Measurements from ENCODE around the gene APEH.
"Not testable (repeated sequence)": the region's sequence is repeated elsewhere in the genome, so short reads cannot be mapped to it uniquely, and the experiment has no call there.

The APEH gene

DNA sequence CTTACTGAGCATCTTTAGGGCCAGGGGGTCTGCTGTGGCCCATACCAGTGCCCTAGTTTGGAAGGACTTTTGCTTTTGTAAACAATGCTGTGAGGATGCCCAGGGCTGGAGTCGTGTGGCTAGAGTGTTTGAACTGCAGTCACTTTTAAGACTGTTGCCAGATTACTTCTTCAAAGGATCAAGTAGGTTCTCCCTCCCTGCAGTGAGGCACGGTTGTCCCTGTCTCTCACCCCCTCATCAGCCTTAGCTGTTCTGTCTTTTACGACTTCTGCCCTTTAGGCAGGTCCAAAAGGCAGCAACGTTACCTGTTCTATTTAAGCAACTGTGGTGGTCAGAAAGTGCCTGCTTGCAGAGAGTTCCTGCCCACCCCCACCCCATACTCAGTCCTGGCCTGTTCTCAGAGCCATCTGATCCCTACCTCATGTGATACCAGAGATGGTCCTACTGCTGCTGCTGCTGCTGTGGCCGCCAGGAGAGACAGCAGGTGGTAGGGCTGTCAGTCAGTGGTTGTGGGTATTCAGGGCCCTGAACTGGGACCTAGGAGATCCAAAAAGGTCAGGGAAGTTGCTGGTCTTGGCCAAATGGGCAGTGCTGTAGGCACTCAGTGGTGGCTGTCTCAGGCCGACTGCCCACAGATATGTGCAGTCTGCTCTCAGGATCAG lies 20.4 kb downstream of the APEH start:
- not testable (repeated sequence) for DNase-seq

DNA sequence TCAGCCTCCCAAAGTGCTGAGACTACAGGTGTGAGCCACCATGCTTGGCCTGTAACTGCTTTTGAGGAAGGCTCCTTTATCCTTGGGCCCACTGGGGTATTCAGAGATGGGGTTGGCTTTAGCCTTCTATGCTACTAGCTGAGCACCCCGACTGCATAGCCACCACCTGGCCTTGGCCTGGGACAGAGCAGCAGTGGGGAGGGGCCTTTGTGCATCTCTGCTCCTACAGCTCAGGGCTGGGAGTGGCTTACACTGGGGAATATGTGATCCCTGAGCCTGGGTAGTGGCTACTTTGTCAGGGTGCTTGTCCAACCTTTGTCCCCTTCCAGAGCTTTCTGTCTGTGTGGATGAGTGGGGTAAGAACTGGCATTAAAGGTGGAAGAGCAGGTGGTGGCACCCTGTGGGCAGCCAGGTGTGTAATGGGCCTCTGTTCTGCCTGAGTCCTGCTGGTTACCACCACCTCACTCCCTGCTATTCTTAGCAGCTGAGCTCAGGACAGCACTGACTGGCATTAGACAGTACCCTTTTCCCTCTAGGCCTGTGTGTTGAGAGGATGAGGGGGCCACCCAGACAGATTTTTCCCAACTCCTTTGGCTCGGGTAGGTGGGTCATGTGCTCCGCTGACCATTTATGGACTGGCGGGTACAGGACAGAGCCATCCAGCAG lies 21.3 kb downstream of the APEH start:
- not testable (repeated sequence) for DNase-seq

DNA sequence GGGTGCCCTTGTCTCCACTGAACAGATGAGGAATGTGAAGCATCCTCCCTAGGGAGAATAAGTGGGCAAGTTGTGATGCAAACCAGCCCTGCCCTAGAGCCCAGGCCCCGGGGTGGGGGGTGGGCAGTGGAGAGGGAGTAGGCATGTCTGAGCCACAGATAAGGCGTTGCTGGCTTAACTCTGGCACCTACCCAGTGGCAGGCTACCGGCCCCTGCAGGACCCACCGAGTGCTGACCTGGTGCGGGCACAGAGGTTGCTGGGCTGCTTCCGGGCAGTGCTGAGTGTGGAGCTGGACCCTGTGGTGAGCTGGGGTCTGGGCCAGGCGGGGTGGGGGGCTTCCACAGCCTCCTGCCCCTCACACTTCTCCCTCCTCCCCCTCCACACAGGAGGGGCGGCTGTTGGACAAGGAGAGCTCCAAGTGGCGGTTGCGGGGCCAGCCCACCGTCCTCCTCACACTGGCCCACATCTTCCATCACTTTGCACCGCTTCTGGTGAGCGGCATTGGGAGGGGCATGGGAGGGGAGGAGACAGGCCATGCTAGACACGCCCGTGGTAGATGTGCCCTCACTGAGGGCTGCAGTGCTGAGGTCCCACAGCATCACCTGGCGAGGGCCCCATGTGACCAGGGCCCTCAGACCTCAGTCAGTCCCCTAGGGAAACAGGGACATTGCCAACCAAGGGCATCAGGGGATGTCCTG lies 25.3 kb downstream of the APEH start:
- DNase-seq: no peak

DNA sequence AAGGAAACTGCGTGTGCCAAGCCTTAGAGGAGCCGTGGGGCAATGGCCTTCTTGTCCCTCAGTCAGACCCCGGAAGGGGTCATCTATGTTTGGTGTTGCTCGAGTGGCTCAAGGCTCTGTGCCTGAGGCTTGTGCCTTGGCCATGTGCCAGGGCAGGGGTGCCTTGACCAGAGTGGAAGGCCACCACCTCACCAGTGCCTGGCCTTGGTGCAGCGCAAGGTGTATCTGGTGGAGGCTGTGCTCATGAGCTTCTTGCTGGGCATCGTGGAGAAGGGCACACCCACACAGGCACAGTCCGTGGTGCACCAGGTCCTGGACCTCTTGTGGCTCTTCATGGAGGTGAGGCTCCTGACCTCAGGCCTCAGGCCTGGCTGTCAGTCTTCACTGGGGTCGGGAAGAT lies 25.9 kb downstream of the APEH start:
- DNase-seq: no peak

DNA sequence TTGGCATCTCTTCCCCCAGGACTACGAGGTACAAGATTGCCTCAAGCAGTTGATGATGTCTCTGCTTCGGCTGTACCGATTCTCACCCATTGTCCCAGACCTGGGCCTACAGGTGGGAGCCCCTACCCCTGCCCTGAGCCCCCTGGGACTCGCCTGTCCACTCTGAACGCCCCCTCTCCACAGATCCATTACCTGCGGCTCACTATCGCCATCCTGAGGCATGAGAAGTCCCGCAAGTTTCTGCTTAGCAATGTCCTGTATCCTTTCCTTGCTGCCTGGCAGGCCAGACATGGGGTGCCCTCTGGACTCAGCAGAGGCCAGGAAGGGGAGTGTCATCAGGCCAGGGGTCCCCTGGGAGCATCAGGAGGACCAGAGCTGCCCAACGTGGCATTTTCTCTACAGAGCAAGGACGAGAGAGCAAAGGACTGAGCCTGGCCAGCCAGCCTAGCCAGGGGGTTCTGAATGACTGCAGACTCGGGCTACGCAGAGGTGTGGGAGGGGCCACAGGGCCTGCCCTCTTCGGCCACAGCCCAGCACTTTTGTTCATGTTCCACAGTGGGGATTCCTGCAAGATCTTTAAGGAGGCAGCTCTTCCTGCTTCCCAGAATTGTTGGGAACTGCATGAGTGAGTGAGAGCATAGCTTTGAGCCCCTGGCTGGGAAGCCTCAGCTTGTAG lies 26.4 kb downstream of the APEH start:
- no peak for DNase-seq

DNA sequence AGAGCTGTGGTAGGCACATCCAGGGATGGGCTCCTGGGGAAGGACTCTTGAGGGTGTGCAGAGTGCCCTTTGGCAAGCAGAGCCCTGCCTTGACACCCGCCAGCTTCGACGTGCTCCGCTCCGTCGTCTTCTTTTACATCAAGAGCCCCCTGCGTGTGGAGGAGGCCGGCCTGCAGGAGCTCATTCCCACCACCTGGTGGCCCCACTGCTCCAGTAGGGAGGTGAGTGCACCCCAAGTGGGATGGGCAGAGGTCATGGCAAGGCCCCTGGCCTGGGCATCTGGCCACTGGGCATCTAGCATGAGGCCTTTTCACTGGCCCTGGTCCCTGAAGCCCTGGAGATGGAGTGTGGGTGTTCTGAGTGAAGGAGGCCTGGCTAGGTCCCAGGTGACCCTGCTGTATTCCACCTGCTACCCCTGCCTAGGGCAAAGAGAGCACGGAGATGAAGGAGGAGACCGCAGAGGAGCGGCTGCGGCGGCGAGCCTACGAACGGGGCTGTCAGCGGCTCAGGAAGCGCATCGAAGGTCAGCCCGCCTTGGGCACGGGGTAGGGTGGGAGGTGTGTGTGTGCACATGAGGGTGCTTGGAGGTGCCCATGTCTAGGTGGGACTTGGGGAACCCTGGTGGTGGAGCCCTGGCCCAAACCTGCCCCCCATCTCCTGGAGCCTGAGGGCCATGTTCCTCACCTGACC lies 27.4 kb downstream of the APEH start:
- no peak for DNase-seq

DNA sequence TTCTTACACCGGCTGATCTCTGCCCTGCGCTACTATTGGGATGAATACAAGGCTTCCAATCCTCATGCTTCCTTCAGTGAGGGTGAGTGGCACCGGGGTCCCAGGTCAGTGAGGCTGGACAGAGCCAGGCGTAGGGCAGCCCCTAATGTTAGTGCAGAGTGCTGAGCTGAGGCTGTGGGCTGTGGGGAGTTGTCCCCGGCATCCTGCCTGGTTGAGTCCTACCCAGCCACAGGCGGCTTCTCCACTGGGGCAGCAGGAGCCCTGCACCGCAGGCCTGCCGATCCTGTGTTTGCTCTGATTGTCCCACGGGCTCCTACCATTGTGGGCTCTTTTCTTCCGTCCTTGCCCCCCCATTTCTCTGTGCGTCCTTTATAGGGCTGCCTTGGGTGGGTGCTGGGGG lies 28.5 kb downstream of the APEH start:
- DNase-seq: no peak

DNA sequence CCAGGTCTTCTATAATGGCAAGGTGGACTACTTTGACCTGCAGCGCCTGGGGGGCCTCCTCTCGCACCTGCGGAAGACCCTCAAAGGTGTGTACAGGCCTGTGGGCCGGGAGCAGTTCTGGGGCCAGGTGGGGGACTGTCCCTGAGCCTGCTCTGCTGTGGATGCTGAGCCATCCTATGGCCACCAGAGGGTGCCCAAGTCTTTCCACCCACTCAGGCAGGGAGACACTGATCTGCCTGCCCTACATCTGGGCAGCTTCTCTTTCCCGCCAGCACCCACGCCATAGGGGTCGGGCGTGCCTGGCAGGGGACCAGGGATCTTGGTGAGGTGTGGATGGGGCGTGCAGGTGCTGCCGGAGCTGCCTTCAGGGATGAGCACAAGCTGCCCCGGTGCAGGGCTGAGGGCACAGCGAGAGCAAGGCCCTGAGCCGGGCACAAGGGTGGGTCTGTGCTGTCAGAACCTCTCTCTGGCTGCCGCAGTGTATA lies 29.3 kb downstream of the APEH start:
- no peak for DNase-seq

DNA sequence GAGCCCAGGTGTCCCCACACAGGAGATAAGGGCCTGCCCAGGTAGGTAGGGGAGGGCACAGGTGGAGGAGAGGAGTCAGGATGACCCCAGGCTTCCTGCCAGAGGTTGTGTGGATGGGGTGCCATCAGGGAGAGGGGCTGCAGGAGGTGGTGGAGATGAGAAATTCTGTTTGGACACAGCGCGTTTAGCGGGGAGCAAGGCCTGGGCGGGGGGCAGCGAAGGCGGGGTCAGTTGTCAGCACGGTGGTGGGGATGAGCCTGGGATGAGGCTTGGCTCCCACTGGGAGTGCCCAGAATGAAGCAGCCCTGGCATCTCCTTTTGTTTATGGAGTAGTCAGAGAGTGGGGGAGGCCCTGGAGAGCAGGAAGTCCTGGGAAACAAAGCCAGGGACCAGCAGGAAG lies 29.8 kb downstream of the APEH start:
- peak; percentile 28 for DNase-seq

DNA sequence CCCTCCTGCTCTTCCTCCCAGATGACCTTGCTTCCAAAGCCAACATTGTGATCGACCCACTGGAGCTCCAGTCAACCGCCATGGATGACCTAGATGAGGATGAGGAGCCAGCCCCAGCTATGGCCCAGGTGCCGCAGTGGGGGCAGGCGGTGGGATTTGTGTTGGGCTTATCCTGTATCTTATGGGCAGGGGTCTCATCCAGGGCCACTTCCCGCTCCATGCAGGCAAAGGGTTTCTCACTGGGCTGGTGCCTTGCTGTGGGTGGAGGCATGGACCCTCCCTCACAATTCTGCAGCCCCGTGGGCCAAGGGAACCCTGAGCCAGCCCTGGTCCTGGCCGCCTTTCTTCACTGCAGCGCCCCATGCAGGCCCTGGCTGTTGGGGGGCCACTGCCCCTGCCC lies 30.5 kb downstream of the APEH start:
- DNase-seq: peak; percentile 25

DNA sequence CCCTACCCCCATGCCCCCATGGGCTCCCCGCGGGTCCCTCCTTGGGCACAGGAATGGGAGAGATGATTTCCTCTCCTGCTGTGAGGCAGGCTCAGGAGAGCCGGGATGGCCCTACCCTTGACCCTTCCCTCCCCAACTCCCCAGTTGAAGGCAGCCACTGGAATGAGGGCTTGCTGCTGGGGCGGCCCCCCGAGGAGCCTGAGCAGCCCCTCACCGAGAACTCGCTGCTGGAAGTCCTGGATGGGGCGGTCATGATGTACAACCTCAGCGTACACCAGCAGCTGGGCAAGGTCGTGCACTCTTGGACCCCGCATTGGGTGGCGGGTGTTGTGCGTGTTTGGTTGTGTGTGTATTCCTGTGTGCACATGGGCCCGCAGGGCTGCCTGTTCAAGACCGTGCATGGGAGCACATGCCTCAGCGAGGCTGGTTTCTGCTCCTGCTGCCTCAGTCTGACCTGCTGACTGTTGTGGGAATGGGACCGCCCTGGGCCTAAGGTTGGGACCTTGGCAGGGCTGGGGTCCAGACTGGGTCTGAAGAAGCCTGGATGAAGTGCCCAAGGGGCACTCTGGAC lies 31.3 kb downstream of the APEH start:
- DNase-seq: peak; percentile 6

DNA sequence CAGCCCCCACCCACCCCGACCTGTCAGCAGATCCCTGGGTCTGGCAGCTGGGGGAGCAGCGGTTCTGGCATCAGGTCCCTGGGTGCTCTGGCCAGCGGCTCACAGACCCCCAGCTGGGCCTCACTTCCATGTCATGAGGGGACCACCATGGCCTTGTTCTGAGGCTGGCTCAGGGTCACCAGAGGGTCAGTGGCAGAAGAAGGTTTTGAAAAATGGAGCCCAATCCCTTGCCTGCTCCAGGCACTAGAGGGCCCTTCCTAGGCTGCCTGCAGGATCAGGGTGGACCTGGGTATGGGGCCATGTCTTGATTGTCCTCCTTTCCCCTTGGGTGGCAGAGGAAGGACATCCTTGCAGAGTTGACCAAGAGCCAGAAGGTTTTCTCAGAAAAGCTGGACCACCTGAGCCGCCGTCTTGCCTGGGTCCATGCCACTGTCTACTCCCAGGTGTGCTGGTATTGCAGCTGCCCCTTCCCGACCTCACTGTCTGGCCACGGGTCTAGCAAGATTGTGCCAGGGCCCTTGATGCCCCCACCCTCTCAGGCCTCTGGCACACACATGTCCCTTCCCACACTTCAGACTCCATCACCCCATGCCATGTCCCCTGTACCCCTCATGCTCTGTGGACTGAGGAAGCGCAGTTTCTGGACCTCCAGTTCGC lies 32.4 kb downstream of the APEH start:
- DNase-seq: peak; percentile 20

DNA sequence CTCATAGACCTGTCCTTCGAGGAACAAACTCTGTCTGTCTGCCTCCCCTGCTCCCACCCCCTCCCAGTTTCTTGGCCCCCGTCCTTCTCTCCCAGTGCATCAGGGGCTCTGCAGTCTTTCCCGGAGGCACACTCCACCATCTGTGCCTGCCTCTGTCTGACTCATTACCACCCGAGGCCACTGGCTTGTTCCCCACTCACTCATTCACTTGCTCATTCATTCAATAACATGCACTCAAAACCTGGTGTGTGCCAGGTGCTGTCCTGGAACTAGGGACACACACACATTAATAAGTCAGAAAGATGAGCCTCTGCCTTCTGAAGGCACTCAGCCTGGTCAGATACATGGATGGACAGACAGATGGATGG lies 32.9 kb downstream of the APEH start:
- peak; percentile 19 for DNase-seq

DNA sequence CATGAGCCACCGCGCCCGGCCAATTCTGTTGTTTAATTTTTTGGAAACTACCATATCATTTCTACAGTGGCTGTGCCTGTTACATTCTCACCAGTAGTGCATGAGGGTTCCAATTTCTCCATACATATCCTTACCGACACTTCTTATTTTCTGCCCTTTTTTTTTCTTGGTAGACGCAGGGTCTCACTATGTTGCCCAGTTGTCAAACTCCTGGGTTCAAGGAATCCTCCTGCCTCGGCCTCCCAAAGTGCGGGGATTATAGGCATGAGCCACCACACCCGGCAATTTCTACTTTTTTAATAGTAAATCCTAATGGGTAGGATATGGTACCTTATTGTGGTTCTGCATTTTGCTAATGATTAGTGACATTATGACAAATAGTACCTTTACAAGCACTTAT lies 35.7 kb downstream of the APEH start:
- no peak for DNase-seq

DNA sequence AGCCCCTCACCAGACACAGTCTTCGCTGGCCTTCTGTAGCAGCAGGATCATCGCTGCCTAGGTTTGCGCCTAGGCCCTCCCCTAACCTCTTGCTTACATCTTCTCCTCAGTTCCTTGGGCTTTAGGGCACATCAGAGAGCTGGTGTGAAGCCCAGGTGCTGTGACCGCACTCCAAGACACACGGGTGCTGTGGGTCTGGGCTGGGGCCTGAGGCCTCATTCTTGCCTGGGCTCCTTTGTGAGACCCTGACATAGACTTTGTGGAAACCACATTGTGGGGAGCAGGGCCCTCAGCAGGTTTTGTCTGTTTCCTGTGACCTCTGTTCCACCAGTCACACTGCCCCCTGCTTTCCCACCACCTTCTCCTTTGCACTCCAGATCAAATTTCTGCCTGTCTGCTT lies 37.3 kb downstream of the APEH start:
- peak; percentile 24 for DNase-seq

DNA sequence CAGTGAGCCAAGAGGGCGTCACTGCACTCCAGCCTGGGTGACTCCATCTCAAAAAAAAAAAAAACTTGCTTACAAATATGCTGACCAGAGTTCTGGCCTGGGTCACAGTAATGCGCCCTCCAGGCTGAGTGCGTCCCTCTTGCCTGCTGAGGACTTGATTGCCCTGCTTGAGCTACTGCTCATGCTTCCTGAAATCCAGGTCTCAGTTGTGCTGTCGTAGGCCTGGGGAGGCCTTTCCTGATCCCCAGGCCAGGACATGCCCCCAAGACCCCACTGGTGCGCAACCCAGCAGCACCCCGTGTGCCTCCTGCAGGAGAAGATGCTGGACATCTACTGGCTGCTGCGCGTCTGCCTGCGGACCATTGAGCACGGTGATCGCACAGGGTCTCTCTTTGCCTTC lies 38.0 kb downstream of the APEH start:
- DNase-seq: peak; percentile 22

DNA sequence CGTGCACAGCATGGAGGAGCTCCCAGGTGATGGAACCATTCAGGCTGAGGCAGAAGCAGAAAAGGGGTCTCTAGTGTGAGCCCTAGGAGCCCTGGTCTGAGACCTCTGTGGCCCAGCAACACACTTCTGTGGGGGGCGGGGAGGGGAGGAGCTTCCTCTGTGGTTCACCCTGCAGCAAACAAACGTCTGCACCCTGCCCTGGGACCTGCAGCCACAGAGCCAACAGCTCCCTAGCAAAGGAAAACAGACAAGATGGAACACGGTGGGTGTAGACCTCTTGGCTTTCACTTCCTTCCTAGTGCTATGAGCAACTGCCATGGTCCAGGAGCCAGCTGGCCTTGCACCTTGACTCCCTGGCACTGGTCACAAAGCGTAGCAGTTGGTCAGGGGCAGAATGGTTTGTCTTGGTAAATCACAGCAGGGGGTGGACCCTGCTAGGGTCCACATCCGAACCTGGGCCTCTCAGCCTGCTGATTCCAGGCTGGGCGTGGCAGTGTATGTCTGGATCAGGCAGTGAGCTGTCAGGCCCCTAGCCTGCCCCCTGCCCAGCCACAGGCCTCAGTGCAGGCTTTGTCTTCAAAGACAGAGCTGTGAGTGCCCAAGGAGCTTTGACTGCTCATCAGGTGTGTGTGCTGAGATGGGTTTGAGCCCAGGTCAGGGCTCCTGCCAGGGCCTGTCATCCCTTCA lies 38.6 kb downstream of the APEH start:
- DNase-seq: peak; percentile 18

DNA sequence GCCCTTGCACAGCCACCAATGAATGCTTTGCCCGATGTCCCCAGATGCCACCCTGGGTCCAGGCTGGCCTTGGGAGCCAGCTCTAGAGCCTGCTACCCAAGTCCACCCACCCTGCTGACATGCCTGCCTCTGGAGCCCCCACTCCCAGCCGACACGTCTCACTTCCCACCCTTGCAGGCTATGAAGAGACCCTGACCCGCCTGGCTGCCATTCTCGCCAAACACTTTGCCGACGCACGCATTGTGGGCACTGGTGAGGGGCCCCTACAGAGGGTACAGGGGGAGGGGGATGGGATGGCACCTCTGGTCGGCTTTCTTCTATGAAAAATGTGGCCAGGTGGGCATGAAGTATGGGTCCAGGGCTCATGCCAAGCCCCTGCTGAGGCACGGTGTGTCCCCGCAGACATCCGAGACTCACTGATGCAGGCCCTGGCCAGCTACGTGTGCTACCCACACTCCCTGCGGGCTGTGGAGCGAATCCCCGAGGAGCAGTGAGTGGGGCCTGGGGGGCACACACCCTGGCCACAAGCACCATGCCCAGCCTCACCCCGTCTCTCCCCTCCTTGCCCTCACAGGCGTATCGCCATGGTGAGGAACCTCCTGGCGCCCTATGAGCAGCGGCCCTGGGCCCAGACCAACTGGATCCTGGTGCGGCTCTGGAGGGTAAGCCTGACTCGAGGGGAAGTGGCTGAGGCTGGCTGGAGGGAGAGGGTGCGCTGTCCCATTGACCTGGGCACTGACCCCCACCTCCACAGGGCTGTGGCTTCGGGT lies 39.4 kb downstream of the APEH start:
- no peak for DNase-seq

DNA sequence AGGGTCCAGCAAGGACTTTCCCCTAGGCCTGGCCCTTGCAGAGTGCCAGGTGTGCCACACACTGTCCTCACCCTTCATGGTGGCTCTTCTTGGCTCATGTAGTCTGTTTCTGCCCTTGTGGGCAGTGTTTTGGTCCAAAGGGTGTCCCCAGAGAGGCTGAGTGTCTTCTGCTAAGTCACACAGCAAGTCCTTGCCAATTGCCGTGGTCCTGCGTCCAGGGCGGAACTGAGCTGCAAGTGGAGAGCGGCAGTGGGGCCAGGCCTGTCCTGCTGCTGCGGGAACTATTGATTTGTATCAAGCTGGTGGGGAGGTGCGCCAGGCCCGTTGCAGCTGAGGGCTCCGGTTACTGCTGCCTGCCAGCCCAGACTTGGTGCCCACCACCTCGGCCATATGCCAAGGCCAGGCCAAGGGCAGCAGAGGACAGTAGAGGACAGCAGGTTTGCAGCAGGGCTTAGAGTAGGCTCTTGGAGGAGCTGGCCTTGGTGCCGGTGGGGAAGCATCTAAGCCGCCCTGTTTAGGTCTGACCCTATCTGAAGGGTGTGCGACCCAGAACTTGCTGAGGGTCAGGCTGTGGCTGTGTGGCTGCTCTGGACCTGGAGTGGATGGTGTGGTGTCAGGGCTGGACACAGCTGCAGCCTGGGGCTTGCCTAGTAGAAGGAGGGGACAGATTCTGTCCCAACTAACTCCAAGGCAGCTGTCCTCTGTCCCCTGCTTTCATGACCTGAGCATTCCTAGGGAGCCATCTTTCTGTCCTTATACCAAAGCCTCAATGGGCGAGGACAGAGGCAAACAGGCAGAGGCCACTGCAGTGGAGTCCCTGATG lies 40.8 kb downstream of the APEH start:
- no peak for DNase-seq

All from left hindlimb (tissue), 1 donor.